ENCODE results near the gene SLC13A5.
A peak's percentile ranks its signal among the peaks of the same experiment; 100 is the strongest.
"Not testable (repeated sequence)": the region's sequence is repeated elsewhere in the genome, so short reads cannot be mapped to it uniquely, and the experiment has no call there.

SLC13A5 gene

DNA sequence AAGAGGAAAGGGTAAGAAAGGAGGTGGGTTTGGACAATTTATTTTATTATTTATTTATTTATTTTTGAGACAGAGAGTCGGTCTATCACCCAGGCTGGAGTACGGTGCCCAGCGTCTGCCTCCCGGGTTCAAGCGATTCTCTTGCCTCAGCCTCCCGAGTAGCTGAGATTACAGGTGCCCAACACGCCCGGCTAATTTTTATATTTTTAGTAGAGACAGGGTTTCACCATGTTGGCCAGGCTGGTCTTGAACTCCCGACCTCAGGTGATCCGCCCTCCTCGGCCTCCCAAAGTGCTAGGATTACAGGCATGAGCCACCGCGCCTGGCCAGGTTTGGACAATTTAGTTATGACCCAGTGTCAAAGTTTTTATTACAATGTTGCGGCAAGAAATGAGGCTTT, 50.0 kb downstream of the SLC13A5 start:
- not testable (repeated sequence) for DNase-seq

DNA sequence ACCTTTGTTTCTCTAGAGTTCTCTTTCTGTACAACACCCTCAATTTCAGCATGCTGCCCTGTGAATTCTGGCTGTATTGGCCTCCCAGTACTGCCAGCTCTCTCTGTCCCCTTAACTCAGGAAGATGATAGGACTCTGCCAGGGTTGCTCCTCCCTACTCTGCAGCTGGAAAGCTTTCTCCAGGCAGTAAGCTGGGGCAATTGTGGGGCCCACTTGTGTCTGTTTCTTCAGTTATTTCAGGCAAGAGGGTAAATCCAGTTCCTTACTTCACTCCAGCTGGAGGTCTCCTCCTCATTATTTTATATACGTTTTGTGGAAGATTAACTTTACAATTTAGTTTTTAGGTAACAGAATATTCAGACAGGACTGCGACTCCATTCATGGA, 51.7 kb downstream of the SLC13A5 start:
- DNase-seq, result no peak

DNA sequence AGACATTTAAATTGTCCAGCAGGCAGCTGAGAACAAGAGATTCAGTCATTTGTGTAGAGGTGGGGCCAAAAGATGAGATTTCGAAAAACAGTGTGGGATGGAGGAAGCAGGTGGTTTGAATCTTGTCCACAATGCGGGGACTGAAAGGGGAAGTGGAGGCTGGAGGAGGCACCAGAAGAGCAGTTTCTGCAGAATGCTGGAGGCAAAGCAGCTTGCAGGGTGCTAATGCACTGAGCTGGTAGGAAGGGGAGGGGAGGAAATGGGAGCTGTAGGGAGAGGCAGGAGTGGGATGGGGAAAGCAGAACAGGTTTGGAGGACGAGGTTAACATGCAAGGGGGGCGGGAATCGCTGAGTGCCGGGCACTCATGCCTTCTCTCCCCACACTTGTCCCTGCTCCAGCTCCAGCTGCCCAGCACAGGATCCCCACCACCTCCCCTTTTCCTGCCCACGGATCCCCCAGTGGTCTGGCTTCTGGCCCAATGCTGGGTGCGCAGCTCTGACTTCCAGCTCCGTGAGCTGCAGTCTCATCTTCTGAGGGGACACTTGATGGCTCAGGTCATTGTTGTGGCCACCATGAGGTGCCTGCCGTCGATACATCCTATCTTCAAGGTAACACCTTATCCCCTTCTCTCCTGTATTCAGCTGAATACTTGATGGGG, 52.2 kb downstream of the SLC13A5 start:
- peak in 1 of 56 donors; percentile 33 for DNase-seq

DNA sequence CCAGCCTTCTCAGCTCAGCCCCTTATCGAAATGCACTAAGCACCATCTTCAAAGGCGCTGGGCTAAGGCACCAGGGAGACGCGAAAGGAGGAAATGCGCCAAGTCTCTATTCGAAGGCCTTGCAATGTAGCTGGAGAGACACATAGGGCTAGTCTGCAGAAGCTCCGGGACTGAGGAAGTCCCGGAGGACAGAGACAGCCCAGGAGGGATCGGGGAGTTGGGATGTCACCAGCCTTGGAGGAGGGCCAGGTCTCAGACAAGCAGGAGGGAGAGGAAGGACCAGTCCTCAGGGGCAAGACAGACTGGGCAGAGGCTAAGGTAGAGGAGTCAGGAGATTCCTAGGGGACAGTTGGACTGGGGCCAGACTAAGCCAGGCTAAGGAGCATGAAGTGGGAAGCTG, 53.1 kb downstream of the SLC13A5 start:
- no peak for DNase-seq

DNA sequence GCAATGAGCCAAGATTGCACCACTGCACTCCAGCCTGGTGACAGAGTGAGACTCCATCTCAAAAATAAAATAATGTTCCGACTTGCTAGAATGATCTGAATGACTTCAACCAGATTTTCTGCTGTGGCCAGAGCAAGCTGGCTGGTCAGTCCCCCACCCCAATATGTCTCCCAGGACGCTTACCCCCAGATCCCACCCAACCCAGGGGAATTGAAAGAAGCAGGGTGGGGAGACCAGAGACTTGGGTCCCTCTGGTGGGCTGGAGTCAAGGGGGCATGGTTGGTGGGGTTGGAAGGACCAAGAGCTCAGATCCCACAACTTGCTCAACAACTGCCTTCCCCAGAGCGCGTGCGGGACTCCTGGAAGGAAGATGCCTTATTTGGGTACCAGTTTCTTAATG, 54.8 kb downstream of the SLC13A5 start:
- not testable (repeated sequence) for DNase-seq

DNA sequence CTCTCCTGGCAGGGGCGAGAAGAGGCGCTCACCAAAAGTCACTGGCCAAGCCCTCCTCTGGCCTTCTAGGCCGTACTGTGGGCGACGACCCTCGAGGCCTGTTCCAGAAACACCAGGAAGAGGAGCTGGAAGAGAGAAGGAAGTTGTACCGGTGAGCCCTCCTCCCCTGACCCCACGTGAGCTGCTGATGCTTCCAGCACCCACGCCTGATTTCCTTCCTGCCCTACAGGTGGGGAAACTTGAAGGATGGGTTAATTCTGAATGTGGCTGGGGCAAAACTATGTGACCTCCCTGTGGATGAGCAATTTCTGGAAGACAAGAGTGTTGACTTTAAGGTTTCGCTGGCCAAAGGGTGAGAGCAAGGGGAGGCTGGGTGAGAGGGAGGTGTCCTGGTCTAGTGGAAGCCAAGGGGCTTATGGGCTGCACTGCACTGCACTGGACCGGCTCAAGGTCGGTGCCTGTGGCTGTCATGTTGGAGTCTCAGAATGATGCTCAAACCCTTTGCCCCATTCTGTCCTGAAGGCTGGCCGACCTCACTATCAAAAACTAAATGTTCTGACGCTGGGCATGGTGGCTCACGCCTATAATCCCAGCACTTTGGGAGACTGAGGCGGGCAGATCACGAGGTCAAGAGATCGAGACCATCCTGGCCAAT, 55.4 kb downstream of the SLC13A5 start:
- no peak for DNase-seq

DNA sequence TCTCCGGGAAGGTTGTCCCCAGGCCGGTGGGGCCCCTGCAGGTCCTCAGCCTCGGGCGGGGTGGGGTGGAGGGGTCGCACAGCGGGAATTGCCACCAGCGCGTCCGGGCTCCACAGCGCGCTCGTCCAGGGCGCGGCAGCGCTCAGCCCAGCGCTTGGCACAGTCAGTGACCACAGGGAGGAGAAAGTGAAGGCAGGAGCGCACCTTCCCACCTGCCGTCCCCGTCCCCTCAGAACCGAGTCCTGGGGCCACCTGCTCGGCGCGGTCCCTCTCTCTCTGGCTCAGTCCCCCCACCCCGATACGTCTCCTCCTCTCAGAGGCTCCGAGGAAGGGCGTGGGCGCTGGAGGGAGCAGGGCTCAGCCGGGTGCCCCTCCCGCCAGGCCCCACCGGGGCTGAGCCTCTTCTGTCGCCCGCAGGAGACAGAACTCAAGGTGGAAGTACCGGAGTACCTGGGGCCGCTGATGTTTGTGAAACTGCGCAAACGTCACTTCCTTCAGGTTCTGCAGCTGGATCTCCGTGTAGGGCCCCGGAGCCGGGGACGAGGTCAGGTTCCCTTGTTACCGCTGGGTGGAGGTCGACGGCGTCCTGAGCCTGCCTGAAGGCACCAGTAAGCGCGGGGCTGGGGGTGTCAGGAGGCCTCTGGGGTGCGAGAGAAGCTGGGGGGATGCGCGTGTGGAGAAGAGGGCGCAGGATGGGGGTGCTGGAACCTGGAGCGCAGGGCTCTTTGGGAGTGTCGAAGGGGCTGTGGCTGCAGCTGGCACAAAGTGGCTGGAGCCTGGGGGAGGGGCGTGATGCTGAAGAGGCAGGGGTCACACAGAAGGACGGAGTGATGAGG, 56.2 kb downstream of the SLC13A5 start:
- not testable (repeated sequence) for DNase-seq

DNA sequence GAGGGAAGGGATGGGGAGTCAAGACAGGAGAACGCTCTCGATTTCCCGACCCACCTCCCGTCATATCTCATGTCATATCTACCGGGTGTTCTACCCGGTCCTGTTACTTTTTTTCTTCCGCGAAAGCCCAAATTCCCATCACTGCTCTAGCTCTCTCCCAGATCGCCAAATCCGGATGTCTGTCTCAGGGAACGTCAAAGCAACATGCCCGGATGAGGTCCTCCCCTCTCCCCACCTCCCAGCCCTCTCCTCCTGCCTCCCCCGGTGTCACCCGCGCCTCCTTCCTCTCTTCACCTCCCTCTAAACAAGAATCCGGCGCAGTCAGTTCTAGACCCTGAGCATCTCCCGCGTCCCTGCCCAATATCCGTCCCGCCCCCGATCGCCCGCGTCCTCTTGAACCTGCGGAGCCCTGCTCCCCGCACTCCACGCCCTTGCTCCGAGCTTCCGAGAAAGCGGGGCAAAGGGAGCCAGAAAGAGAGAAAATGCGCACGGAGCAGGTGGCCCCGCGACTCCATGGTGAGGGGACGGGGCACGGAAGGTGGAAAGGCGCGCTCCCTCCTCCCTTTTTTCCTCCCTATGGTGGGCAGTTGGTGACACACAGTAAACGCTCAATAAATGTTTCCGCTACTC, 57.3 kb downstream of the SLC13A5 start:
- not testable (repeated sequence) for DNase-seq

DNA sequence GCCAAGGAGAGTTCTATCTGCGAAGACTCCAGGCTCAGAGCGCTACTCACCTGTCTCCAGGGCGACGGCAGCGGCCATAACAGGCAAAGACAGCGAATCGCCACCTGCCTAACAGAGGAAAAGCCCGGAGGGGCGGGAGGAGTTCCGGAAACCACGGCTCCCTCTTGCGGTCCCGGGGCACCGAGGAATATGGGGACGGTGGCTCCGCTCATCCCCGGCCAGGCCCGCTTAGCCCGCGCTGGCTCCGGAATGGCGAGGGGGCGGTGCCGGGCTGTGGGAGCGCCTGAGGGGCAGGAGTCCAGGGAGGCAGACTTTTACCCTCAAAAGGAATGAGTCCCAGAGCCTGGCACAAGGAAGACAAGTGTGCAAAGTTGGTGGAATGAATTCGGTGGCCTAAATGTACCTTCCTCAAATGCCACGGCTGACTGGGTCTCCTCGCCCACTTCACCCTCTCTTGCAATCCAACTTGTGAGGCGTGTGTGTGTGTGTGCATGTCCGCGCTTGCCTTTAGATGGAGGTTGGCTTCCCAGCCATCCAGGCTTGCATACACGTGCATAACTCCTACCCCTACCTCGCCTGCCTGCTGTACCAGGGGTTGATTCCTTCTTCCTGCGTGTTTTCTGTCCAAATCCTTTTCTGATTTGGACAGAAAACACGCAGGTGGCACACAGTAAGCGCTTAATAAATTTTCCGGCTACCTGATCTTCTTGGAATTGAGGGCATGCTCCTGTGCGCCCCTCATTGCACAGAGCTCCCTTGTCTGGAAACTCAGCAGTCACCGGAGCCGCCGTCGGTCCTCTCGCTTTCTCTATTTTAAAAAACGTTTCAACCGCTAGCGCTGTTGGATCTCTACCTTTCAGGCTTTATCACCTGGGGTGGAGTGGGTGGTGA, 58.1 kb downstream of the SLC13A5 start:
- peak in 1 of 56 donors; percentile 30 for DNase-seq

DNA sequence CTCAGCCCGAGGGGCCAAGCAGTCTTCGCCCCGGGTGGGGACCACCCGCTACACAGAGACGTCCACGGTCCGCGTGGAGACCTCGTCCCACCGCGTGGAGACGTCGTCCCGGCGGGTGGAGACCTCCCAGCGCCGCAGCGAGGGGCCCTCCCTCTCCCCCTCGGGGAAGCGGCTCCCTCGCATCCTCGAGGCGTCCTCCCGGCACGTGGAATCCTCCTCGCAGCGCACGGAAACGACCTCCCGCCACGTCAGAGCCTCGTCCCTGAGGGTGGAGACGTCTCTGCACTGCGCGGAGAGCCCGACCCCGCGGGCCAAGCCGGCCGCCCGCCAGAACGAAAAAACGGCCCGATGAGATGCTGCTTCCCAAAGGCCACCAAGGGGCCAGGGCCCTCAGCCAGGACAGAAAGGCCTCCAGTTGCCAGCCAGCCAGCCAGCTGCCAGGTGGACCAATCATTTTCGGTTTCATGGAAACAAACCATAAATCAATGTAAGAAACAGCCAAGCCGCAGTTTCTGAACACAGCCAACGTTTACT, 61.2 kb downstream of the SLC13A5 start:
- DNase-seq, result peak in 2 of 56 donors; percentile 37 to 64

DNA sequence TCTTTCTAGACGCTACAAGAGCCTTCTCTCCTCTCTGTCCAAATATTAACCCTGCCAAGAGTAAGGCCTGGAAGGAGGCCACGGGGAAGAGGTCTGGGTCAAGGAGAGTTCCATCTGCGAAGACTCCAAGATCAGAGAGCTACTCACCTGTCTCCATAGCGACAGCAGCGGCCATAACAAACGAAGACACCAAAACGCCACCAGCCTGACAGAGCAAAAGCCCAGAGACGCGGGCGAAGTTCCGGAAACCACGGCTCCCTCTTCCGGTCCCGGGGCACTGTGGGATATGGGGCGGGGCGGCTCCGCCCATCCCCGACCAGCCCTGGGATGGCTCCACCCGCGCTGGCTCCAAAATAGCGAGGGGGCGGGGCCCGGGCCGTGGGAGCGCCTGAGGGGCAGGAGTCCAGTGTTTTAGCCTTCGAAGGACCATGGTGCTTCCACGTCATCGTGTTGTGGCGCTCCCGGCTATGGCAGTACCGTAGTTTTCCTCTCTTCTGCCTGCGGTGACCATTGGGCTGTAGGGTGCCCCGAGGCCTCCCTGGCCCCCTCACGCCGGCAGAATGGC, 61.7 kb downstream of the SLC13A5 start, which contains the start of the genes C17orf100 and MED31:
C17orf100 (plus strand) TSS at position 409 of the 565 bp plus-strand sequence; CDS start at position 561, 152 bp downstream.
MED31 (minus strand) TSS at position 252 of the 565 bp plus-strand sequence; CDS start at position 175, 77 bp downstream.
- peak in 55 of 56 donors; percentile 24 to 95 (median 88) for DNase-seq

DNA sequence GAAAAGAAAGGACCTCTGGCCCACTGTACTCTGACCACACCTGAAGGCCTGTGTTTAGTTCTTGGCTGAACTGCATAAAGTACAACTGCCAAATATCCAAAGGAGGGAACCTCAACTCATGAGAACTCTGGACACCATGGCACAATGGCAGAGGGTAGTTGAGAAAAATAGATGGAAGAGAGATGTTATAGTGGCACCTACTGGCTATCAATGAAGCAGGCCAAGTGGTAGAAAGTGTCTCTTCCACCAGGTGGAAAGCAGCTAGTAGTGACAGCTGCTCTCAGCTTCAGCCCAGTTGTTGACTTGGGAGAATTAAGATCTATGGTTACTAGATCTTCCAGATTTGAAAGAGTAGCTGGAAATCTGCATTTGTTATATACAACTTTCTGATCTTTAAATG, 65.0 kb downstream of the SLC13A5 start:
- no peak for DNase-seq

DNA sequence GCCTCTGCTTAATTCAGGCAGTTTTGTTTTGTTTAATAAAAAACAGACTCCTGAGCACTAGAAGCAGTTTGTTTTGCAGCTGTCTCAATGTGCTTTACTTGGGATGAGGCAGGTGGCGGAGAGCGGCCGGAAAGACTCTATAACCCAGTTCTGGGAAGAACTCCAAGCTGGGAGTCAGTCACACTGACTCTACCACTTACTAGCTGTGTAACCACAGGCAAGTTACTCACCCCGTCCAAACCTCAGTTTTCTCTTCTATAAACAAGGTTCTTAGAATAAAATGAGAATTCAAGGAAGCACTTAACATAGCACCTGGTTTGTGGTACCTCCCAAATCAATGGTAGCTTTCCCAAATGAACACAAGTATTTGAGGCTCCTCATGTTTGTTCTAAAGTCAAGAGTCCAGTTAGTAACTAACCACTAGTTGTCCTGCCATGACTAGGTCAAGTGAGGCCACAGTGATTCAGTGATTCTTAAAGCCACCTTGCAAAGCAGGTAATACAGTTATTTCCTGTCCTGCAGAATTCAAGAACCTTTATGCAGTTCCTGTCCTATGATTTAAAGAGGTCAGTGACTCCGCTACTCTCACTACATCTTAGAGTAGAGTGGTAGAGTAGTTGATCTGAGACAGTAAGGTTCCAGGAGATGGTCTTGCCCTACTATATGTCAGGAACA, 69.6 kb downstream of the SLC13A5 start:
- DNase-seq, result no peak

DNA sequence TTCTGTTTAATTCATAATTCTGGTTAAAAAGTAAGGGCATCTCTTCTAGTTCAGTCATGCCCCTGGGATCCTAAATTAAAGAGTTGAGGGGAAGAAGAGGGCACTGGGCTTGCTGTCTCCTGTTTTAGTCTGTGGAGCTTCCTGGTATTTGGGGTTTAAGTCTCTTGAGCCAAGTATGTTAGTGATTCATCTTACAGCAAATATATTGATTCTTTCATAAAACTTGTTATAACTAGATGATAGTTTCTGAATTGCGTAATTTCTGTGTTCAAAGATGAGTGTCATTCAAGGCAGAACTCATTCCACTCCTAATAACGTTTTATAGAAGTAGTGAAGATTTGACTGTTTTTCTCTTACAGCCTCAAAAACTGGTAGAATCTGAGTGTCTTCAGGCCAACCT, 70.6 kb downstream of the SLC13A5 start:
- no peak for DNase-seq

DNA sequence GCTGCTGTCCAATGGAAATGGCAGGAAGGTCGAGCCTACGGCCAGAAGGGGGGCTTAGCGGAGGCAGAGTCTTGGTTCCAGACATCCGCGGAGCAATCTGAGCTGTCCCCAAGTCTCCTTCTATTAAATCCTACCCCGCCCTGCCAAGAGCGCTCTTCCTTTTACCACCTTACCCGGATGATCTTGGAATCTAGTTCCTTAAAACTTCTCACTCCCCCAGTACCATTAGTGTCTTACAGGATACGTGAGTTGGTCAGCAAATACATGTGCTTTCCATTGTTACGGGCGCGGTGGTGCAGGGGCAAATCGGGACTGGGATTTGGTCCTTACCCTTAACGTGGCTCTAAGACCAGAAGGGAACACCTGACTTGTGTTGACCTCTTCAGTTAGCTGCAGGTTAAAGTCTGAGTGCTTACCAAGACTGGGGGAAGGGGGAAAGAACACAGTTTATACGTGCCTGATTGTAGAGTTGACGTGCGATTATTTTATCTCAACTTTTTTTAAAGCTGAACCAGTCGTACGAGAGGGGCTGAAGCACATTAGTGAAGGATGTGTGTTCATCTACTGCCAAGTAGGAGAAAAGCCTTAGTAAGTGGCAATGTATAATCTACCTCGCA, 71.8 kb downstream of the SLC13A5 start:
- peak in 1 of 56 donors; percentile 57 for DNase-seq

DNA sequence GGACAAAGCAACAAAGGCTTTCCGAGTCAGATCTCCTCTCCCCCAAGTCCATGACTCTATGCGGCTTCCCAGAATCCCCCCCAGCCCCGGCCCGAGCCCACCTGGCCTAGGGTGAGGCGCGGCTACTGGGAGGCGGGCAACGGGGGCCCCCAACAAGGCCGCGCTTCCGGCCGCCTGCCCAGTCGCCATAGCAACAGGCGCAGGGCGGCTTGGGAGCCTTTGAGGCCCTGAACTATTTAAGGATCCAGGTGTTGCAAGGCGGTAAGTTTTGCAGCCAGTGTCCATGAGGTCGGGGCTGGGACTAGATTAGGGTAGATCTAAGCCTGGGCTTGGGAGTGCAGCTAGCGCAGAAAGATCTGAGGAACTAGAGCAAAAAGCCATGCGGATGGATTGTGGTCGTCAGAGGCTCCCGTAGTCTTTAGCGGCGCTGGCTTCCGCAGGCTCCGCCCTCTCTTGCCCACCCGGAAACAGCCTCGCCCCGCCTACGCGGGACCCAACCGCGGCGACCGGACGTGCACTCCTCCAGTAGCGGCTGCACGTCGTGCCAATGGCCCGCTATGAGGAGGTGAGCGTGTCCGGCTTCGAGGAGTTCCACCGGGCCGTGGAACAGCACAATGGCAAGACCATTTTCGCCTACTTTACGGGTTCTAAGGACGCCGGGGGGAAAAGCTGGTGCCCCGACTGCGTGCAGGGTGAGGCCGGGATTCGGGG, 72.5 kb downstream of the SLC13A5 start, which contains the start of the genes KIAA0753 and TXNDC17:
KIAA0753 (minus strand) TSS at position 176 of the 711 bp plus-strand sequence. CDS start 5,608 bp downstream, outside the sequence.
TXNDC17 (plus strand) TSS at position 525 of the 711 bp plus-strand sequence; CDS start at position 548, 23 bp downstream.
- peak; percentile 28 to 94 (median 83) for DNase-seq
